HuH-7 (cell line): ENCODE results near the gene SGO2.
"Not testable (repeated sequence)": the region's sequence is repeated elsewhere in the genome, so short reads cannot be mapped to it uniquely, and the experiment has no call there.

Source experiments
- DNase-seq: peaks from one replicate; pipeline ENCODE4 v3.0.0; 2011; ENCODE audit warnings: low spot score

The SGO2 gene

DNA sequence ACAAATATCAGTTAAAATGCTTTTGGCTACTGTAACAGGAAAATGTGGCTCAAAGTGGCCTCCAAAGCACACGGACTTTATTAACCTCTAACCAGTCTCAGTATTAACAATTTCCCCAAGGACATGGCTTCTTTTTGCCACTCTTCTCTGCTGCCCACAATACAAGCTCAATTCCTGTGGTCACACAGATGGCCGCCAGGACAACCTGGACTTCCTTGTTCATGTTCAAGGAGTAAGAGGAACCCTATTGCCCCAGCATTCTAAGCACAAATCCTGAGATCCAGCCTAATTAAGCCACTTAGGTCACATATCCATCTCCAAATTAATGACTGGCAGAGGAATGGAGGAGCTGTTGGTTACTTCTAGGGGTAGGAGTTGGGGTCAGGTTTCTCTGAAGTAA, 98.0 kb downstream of the SGO2 start:
- no peak for DNase-seq

DNA sequence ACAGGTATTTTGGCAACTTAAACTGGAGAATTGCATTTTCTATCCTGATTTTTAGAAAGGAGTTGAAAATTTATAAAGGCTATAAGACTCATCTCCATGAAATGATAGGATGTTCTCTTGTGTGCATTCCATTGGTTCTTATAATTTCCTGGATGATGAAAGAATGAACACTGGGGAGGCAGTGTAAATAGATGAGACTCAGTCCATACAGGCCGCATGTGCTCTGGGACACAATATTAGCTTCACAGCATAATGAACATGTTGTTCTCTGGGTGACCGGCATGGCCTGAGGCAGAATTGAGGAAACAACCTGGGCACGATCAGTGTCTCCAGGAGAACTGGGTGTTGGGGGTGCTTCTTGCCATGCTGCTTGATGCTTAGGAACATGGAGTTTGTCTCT, 98.7 kb downstream of the SGO2 start:
- DNase-seq = no peak

DNA sequence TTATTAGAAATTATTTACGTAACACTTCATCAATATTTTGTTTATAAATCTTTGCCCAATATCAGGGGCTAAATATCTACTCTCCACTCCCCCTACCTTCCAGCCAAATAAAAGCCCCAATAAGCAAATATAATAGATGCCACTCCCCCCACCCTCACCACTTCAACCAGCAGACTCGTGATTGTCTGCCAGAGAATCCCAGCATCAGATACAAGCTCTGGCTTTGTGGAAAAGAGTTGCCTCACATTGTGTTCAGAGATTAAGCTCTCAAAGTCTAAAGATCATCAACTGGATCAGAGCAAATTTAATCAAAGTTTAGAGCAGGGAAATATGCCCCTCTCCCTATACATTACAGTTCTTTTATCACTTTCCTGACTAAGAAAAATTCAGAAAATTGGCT, 99.3 kb downstream of the SGO2 start:
- no peak for DNase-seq

DNA sequence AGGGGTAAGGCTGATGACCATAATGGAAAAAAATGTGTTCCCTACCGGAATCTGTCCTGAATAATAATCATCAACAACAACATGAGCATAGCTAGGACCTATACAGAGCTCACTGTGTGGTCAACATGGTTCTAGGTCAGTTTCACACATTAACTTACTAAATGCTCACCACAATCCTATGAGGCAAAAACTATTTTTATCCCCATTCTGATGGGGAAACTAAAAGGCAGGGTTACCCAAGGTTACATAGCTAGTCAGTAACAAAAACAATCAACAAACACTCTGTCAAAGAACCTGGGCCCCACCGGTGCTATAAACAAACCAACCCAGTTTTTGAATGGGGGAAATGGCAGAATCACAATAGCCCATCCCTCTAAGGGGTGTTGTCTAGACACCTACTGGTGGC, 100.0 kb downstream of the SGO2 start:
- DNase-seq = no peak

DNA sequence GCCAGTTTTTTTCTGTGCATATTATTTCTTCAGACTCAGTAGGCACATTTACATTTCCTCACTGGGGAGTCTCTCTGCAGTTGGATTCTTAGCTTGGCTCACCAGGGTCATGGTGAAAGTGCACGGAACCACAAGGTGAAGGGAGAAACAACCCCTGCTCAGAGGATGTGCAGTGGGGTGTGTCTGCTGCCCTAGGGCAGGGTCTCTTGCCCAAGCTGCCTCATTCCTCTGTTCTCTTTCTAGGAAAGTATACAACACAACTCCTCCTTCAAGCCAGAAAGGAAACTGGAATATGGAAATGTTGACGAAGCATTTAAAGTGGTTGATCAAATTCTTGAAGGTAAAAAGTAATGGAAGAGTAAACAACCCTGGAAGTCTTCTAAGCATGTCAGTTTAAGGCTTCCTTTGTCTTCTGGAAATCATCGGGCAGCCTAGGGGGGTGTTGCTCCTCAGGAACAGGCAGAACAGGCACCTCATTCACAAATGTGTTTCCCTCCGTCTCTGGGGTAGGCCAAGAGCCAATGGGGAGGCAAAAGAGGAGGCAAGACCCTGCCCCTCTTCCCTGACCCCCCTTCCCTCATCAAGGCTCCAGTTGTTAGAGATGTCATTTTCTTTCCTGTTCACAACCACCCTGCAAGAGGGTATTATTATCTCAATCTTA, 101.2 kb downstream of the SGO2 start:
- no peak for DNase-seq

DNA sequence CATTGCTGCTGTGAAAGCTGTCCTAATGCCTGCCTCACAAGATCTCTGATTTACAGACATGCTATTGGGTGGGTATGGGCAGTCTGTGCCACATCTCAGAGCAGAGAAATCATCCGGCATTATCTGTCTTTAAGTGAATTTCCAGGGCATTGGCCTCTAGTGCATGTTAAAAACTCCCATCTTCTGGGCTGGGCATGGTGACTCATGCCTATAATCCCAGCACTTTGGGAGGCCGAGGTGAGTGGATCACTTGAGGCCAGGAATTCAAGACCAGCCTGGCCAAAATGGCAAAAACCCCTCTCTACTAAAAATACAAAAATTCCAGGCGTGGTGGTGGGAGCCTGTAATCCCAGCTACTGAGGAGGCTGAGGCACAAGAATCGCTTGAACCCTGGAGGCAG, 102.5 kb downstream of the SGO2 start:
- not testable (repeated sequence) for DNase-seq

DNA sequence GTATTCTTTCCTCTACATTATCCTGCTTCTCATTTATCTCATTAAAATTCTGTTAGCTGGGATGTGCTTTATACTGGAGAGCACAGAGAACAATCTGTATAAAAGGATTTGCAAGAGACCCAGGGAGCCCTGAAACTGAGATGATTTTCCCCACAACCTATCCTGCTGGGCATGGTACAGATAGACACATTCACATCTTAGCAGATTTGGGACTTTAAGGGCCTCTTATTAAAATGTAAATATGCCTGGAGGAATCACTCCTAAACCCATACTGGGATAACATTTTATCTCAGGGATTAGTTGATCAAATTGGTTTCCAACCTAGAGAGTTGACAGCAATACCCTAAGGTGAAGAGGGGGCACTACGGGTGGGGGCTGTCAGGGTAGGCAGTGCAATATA, 105.3 kb downstream of the SGO2 start:
- DNase-seq = no peak
